Measurements from ENCODE around the gene CCDC89.
A peak's percentile ranks its signal among the peaks of the same experiment; 100 is the strongest.

CCDC89 gene

DNA sequence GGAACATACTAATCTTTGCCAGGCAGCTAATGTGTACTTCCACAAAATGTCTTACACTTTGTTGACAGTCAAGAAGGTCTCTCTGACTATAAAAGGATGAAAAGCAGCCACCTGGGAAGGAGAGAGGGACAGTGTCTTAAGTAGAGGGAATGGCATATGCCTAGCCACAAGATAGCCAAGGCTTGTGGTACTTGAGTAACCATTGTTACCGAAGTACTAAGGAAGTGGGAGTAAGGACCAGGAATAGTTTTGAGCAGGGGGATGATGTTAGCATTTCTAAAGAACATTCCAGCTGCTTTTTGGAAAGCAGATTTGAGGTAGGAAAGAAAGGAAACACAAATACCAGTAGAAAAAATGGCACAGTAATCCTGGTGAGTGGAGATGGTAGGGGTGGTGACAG lies 34.9 kb downstream of the CCDC89 start:
- DNase-seq = no peak

DNA sequence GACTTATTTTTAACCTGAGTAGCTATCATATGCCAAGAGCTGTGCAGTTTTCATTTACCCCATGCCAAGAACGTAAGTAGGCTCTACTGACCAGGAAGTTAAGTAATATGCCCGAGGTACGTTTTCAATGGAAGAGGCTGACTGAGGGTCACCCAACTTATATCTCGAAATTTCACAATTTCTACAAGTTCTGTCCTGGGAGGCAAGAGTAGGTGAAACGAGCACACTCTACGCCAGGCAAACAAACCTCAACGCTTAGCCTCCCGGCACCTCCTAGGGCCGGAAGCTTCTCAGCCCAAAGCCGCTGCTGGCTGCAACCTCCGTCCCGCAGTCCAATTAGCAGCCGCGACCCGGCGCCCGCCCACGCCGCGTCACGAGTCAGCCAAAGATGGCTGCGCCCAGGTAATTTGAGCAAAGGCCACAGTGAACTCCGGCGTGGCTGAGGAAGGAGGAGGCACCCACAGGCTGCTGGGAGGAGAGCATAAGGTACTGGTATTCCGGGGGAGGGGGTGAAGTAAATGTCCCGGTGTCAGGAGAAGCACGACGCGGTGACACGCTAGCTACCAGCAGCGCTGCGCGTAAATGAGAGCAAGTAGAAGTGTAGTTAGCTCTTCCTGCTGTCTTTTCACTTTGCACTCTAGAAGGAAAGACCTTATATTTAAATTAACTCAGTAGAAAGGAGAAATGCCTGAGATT lies 38.2 kb downstream of the CCDC89 start, which contains the start of gene TMEM126A:
TSS of gene TMEM126A (plus strand) at position 364 of the 696 bp plus-strand sequence. CDS start 2,289 bp downstream, outside the sequence.
- DNase-seq = peak; percentile 85

DNA sequence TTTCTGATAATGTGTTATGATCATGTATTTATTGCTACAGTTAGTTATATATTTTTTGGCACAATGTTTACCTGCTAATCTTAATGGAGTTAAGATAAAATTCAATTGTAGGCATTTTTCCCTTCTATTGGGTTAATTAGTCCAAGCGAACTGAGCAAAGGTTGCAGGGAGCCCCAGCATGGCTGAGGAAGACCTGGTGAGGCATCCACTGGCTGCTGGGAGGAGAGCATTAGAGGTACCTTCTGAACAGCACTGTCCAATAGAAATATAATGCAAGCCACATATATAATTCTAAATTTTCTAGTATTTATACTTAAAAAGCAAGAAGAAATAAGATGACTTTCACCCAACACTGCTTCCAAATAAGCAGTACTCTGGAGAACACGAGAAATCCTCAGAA lies 38.9 kb downstream of the CCDC89 start:
- DNase-seq = no peak

DNA sequence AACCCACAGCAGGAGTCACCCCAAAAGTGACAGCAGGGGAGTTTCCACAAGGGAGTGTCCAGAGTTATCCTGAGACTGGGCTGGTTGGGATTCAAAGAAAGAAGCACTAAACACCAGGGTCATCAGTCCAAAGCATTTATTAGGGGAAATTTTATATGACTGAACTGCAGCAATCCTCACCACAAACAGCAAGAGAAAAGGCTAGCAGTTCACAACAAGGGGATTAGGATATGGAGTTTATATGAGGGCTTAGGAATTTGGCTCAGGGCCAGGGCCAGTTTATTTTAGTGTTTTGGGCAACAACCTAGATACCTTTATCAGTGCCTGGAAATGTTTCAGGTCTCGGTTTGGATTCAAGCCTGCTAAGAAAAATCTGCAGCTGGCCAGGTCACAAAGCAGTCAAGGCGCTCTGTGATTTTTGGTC lies 42.8 kb downstream of the CCDC89 start:
- DNase-seq = no peak

DNA sequence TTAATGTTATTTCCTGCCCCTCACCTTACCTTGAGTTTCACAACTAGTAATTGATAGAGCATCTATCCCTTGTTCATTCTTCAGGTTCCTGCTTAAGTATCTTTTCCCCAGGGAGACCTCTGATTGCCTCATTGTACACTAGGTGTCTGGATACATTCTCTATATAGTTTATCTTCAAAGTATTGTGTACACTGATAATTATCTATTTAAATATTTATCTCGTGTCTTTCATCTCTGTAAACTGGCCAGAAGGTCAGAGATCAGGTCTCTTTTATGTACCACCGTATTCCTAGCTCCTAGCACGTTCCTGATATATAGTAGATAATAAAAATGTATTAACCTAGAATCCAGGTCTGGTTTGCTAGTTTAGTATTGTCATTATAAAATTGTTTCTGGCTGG lies 51.2 kb downstream of the CCDC89 start:
- DNase-seq = no peak

Measured in activated effector memory CD4-positive, alpha-beta T cell treated with Interleukin-2 at 50 U/mL for 16 hours (primary cell).